Keratinocyte (primary cell): Measurements from ENCODE around the gene ZBTB4.

Experiments
- CTCF ChIP-seq, 3 experiments: IDR thresholded peaks in 1 of 3; conservative IDR thresholded peaks in 1 of 3; optimal IDR thresholded peaks in 1 of 3; 2 replicates in 2 of 3; 3 replicates in 1 of 3; pipeline versions ENCODE3 to v1.5.1; 2011; ENCODE audit warnings: low read length in 3 of 3, mild to moderate bottlenecking in 3 of 3, moderate library complexity in 2 of 3, control low read depth in 1 of 3, inconsistent platforms in 1 of 3; ENCODE audit not compliant: insufficient read depth in 2 of 3; ENCODE audit errors: extremely low read depth in 1 of 3
- EZH2 ChIP-seq: IDR thresholded peaks from one replicate; pipeline ENCODE4 v1.6.1; 2012; ENCODE audit warnings: inconsistent platforms, mild to moderate bottlenecking, low read length, moderate library complexity

- no peak for TF ChIP-seq CTCF (optimal IDR thresholded peaks at IDR 0.05 in 1 of 3, IDR thresholded peaks at IDR 0.05 in 1 of 3, conservative IDR thresholded peaks at IDR 0.05 in 1 of 3; ENCODE audit: extremely low read depth in 1 of 3, insufficient read depth in 2 of 3, low read length in 3 of 3)
- TF ChIP-seq EZH2: no peak
These were observed 49.4 kb upstream of the ZBTB4 start for GRCh38 chr17:7528842-7529241.
